H1 (cell line): ENCODE measurements around the gene MAFG.

Experiments used
- CHD1 ChIP-seq: IDR thresholded peaks from 2 replicates; pipeline ENCODE4 v1.6.1; 2012; ENCODE audit warnings: low read depth, low read length, improper control_type of control experiment
- EP300 ChIP-seq, 2 experiments: IDR thresholded peaks; 1 replicate in 1 of 2; 2 replicates in 1 of 2; pipeline ENCODE4 v1.6.1; 2011 to 2012; ENCODE audit warnings: low read depth in 2 of 2, low read length in 2 of 2, mild to moderate bottlenecking in 2 of 2, borderline replicate concordance in 1 of 2, inconsistent platforms in 1 of 2, moderate library complexity in 1 of 2
- EZH2 ChIP-seq: fragments of 200-600 bp; sonication (generic); IDR thresholded peaks from 2 replicates; pipeline ENCODE4 v1.7.1; 2012; ENCODE audit warnings: low read depth, mild to moderate bottlenecking, moderate library complexity, low read length, inconsistent platforms; ENCODE audit not compliant: severe bottlenecking
- GTF2F1 ChIP-seq: IDR thresholded peaks from 2 replicates; pipeline ENCODE4 v1.6.1; 2012; ENCODE audit warnings: low read depth, low read length, improper control_type of control experiment, borderline replicate concordance
- JUN ChIP-seq: IDR thresholded peaks from 2 replicates; pipeline ENCODE4 v1.6.1; 2011; ENCODE audit warnings: low read depth, mild to moderate bottlenecking, improper control_type of control experiment, low read length
- RFX5 ChIP-seq: IDR thresholded peaks from 2 replicates; pipeline ENCODE4 v1.6.1; 2011; ENCODE audit warnings: low read depth, low read length, improper control_type of control experiment, borderline replicate concordance
- ZNF274 ChIP-seq: IDR thresholded peaks from 2 replicates; pipeline ENCODE4 v1.7.0; 2012; ENCODE audit warnings: low read length, borderline replicate concordance; ENCODE audit errors: extremely low read depth
- TF ChIP-seq, protein P1 (sequence below), 3 experiments: IDR thresholded peaks; 1 replicate in 2 of 3; 2 replicates in 1 of 3; pipeline versions ENCODE4 v1.5.1 to v1.6.1; 2011; ENCODE audit warnings: low read length in 3 of 3, mild to moderate bottlenecking in 3 of 3, inconsistent platforms in 2 of 3, low read depth in 1 of 3, moderate library complexity in 1 of 3; ENCODE audit not compliant: insufficient read depth in 1 of 3; ENCODE audit errors: control extremely low read depth in 1 of 3

DNA sequence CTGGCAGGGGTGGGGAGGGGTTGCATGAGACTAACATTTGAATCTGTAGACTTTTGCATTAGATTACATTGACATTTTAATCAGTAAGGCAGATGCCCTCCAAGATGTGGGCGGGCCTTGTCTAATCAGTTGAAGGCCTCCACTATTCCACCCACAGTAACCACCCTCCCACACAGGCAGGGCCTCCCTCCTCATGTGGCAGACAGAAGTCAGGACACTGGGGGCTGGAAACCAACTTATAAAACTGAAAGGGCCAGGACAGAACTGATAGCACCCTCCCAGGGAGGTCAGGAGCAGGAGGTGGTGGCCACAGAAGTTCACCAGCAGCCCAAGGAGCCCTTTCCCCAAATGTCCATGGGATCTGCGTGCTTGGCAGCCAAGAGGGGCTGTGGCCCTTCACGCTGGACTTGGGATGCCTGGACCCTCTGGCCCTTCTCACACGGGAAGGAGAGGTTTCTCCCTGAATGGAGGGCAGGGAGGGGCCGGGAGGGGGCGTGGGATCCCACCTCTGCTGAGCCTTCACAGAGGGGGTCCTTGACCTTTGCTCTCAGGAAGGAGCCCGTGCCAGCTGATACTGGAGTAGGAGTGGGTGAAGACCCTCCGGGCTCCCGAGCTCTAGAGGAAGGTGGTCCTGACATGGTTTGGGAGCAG, 4.9 kb upstream of the MAFG start:
- TF ChIP-seq JUN (no peak), EZH2 (no peak), ZNF274 (no peak), CHD1 (no peak), EP300 (IDR thresholded peaks at IDR 0.05; ENCODE audit: borderline replicate concordance in 1 of 2, low read depth in 2 of 2, low read length in 2 of 2) (no peak), GTF2F1 (no peak), RFX5 (no peak)
- TF ChIP-seq, protein P1, sequence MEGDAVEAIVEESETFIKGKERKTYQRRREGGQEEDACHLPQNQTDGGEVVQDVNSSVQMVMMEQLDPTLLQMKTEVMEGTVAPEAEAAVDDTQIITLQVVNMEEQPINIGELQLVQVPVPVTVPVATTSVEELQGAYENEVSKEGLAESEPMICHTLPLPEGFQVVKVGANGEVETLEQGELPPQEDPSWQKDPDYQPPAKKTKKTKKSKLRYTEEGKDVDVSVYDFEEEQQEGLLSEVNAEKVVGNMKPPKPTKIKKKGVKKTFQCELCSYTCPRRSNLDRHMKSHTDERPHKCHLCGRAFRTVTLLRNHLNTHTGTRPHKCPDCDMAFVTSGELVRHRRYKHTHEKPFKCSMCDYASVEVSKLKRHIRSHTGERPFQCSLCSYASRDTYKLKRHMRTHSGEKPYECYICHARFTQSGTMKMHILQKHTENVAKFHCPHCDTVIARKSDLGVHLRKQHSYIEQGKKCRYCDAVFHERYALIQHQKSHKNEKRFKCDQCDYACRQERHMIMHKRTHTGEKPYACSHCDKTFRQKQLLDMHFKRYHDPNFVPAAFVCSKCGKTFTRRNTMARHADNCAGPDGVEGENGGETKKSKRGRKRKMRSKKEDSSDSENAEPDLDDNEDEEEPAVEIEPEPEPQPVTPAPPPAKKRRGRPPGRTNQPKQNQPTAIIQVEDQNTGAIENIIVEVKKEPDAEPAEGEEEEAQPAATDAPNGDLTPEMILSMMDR (IDR thresholded peaks at IDR 0.05; ENCODE audit: control extremely low read depth in 1 of 3, insufficient read depth in 1 of 3, low read depth in 1 of 3, low read length in 3 of 3): no peak
